Activated CD4-positive, alpha-beta T cell treated with anti-CD3 and anti-CD28 coated beads, Interleukin-2, amount 10 ng/mL, durations not matched to agents 7 days and 5 days (primary cell): Measurements from ENCODE around the gene LPIN2. TPM values are rescaled to one million over a fixed set of nuclear protein-coding genes. Genes with fewer than 3 reads are reported as not detected.

Experiments used
- CTCF ChIA-PET: fragments of 350-600 bp; sonication (Branson Sonifier 250); formaldehyde crosslinking; loops from one replicate; lab custom pipeline; 2021; ENCODE audit warnings: antibody characterized with exemption; lab: Charles Lee
- POLR2A ChIA-PET: fragments of 350-600 bp; sonication (Branson Sonifier 250); formaldehyde crosslinking; loops from one replicate; lab custom pipeline; 2021; ENCODE audit warnings: antibody characterized with exemption; lab: Charles Lee
- DNase-seq: peaks from one replicate; pipeline ENCODE4 v3.0.0-alpha.2; 2020
- H3K27ac Mint-ChIP-seq: one replicate; pipeline ENCODE4 v1.8.0; 2021; ENCODE audit warnings: mild to moderate bottlenecking, moderate library complexity, mixed read lengths
- H3K27me3 Mint-ChIP-seq: one replicate; pipeline ENCODE4 v1.8.0; 2021; ENCODE audit warnings: mixed read lengths
- H3K36me3 Mint-ChIP-seq: one replicate; pipeline ENCODE4 v1.8.0; 2021; ENCODE audit warnings: low read depth, mixed read lengths
- H3K4me1 Mint-ChIP-seq: one replicate; pipeline ENCODE4 v1.8.0; 2021; ENCODE audit warnings: mixed read lengths
- H3K4me3 Mint-ChIP-seq: one replicate; pipeline ENCODE4 v1.8.0; 2021; ENCODE audit warnings: mild to moderate bottlenecking, moderate library complexity, mixed read lengths
- H3K9me3 Mint-ChIP-seq: one replicate; pipeline ENCODE4 v1.8.0; 2021; ENCODE audit warnings: mixed read lengths
- total RNA-seq, 2 experiments: library from RNA; stranded (reverse); gene quantifications; one replicate each; pipeline ENCODE4 v1.2.3, GENCODE V29; 2021

The LPIN2 gene, protein sequence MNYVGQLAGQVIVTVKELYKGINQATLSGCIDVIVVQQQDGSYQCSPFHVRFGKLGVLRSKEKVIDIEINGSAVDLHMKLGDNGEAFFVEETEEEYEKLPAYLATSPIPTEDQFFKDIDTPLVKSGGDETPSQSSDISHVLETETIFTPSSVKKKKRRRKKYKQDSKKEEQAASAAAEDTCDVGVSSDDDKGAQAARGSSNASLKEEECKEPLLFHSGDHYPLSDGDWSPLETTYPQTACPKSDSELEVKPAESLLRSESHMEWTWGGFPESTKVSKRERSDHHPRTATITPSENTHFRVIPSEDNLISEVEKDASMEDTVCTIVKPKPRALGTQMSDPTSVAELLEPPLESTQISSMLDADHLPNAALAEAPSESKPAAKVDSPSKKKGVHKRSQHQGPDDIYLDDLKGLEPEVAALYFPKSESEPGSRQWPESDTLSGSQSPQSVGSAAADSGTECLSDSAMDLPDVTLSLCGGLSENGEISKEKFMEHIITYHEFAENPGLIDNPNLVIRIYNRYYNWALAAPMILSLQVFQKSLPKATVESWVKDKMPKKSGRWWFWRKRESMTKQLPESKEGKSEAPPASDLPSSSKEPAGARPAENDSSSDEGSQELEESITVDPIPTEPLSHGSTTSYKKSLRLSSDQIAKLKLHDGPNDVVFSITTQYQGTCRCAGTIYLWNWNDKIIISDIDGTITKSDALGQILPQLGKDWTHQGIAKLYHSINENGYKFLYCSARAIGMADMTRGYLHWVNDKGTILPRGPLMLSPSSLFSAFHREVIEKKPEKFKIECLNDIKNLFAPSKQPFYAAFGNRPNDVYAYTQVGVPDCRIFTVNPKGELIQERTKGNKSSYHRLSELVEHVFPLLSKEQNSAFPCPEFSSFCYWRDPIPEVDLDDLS
- 100 to 1,000 TPM in 1 of 2 experiments, 10 to 100 TPM in 1; 99.6 to 106 TPM for total RNA-seq

DNA sequence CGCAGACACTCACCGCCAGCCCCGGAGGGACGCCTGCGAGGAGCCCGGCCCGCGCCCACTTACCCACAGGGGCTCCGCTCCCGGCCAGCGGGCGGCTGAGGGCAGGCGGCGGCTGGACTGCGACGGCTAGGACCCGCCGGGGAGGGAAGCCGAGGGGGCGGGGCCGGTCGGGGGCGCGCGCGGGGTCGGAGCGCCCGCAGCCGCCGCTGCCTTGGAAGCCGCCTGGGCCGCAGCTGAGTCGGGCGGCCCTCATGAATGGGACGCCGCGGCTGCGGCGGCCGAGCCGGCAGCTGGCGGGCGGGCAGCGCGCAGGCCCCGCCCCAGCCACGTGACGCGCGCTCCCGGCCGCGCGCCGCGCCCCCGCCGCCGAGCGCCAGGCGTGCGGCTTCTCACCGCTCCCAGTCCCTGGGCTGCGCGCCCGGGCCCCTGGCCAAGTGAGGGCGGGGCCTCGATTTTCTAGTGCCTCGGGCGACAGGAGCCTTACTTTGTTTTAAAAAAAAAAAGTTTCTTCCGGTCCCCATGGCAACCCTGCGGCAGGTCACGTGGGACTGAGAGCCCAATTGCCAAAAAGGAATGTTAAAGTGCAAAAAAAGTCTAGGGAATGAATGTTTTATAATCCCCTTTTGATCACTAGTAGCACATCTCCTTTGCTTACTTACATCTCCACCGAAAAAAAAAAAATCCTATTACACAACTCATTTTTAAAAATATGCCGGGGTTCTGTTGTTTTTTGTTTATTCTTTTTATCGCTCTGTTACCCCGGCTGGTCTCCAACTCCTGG, at the start of gene LPIN2:
Gene LPIN2 (minus strand): TSS at position 121 of the 781 bp plus-strand sequence. CDS start 52,304 bp downstream, outside the sequence.
- CTCF ChIA-PET: interaction anchor here (0.7 to 1.0 kb wide), 2 partner anchors 9 to 11 kb away, joined by 3 read pairs; no protein-coding TSS in a partner anchor
- Mint-ChIP-seq H3K36me3 (peaks cover 33% of the 10 kb centered on the region), H3K4me1 (peaks cover 70% of the 10 kb centered on the region), H3K27ac (peak within 1 kb of the TSS; percentile 94), H3K27me3 (no peaks in the 10 kb centered on the region), H3K4me3 (peak within 1 kb of the TSS; percentile 97), H3K9me3 (no peaks in the 10 kb centered on the region)
- POLR2A ChIA-PET: interaction anchor here (0.6 kb wide), 1 partner anchor 15 kb away, joined by 3 read pairs; no protein-coding TSS in a partner anchor
- peak; percentile 97 for DNase-seq

DNA sequence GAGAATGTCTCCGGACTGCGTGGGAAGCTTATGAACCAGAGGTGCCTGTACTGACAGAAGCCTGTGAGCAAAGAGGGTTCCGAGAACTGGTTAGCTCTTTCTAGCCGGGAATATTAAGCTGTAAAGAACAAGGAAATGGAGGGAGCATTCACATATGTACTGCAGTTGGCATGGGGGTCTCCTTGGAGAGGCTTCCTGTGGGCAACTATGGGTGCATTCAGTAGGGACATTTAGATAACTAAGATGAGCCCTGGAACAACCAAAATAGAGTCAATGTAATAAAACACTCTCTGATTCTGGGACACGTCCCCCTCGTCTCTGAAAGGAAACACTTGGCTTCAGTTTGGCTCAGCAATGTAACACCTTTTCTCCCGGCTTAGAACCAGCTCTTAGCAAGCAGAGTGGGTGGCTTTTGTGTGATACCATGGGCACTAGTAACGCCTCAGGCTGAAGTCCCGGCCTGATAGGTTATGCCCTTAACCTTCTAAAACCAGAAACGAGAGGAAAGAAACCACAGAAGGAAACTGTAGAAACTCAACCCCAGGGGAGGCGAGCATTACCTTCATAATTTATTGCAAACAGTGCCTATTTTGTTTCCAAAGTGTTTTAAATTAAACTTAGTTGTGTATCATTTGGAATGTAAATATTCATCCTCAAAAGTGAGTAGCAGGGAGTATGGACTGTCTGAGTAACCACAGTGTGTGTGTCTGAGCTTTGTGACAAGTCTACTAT, 48.8 kb upstream of the LPIN2 start:
- H3K27ac Mint-ChIP-seq: peak overlapping the region; percentile 94
- no peaks in the 10 kb centered on the region for H3K9me3 Mint-ChIP-seq
- H3K36me3 Mint-ChIP-seq: peaks cover 2% of the 10 kb centered on the region
- H3K27me3 Mint-ChIP-seq: no peaks in the 10 kb centered on the region
- H3K4me1 Mint-ChIP-seq: peaks cover 70% of the 10 kb centered on the region
- ChIA-PET CTCF (interaction anchor here (0.8 to 7.4 kb wide), 27 partner anchors 9 to 184 kb away, joined by 3 to 83 read pairs (median 5); no protein-coding TSS in a partner anchor), POLR2A (interaction anchor here (0.5 to 1.5 kb wide), 4 partner anchors 50 to 188 kb away, joined by 3 read pairs; no protein-coding TSS in a partner anchor)
- DNase-seq: peak; percentile 61
- H3K4me3 Mint-ChIP-seq: peak overlapping the region; percentile 73

DNA sequence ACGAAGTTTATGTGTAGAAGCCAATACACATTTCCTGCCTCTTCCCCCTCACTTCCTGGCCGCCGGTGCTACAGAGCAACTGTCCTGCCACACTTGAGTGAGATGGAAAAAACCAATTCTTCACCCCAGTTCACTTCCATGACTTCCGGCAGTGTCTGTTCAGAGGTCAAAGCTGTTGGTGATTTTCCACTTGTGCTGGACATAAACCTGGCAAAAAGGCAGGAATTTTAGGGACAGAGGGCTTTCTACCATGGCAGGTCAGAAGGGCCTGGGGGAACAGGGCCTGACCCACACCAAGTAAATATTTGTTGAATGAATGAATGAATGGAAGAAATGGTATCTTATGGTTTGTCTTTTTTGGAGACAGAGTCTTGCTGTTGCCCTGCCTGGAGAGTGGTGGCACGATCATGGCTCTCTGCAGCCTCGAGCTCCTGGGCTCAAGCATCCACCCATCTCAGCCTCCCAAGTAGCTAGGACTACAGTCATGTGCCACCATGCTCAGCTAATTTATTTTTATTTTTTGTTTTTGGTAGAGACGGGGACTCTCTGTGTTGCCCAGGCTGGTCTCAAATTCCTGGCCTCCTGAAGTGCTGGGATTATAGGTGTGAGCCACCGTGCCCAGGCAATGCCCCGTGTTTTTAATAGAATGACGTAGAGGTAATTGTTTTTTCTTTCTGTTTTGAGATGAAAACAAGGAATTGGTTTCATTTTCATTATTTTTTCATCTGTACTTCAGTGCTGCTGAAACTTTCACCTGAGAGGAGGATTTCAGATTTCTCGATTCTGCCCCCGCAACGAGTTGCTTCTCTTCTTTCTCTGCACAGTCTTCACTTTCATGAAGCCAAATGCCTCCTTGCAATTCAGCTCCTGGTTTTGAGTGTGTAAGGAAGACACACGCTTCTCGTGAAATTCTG, 48.0 kb upstream of the LPIN2 start:
- Mint-ChIP-seq H3K36me3 (peaks cover 2% of the 10 kb centered on the region), H3K4me3 (peak overlapping the region; percentile 73), H3K27ac (peak overlapping the region; percentile 94), H3K9me3 (no peaks in the 10 kb centered on the region), H3K27me3 (no peaks in the 10 kb centered on the region), H3K4me1 (peaks cover 68% of the 10 kb centered on the region)
- ChIA-PET POLR2A (interaction anchor here (0.5 to 1.5 kb wide), 2 partner anchors 102 to 189 kb away, joined by 3 read pairs; no protein-coding TSS in a partner anchor), CTCF (interaction anchor here (1.0 to 7.4 kb wide), 12 partner anchors 14 to 178 kb away, joined by 3 to 83 read pairs (median 7); no protein-coding TSS in a partner anchor)
- peak; percentile 60 for DNase-seq

DNA sequence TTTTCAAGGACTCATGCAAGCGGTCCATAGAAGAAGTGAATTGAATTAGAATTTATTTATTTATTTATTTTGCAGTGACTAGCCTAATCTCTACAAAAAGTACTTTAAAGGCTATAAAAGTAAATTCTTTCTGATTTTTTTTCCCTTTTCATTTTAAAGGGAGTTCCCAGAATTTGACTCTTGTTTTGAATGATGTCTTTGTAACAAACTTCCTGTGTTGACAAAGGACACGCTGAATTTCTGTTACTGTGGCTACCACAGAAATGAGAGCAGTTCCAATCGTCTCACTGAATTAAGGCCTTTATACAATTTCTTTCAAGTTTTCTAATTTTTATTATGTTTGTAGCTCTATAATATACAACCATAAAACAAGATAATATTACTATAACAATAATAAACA, 46.3 kb upstream of the LPIN2 start:
- ChIA-PET CTCF (interaction anchor here (1.7 to 7.4 kb wide), 2 partner anchors 16 to 80 kb away, joined by 3 to 83 read pairs; no protein-coding TSS in a partner anchor), POLR2A (no interaction called here)
- Mint-ChIP-seq H3K9me3 (peaks cover 2% of the 10 kb centered on the region), H3K4me1 (peaks cover 67% of the 10 kb centered on the region), H3K27ac (peak overlapping the region; percentile 92), H3K4me3 (no peak overlapping the region), H3K27me3 (no peaks in the 10 kb centered on the region), H3K36me3 (peaks cover 3% of the 10 kb centered on the region)
- peak; percentile 55 for DNase-seq

DNA sequence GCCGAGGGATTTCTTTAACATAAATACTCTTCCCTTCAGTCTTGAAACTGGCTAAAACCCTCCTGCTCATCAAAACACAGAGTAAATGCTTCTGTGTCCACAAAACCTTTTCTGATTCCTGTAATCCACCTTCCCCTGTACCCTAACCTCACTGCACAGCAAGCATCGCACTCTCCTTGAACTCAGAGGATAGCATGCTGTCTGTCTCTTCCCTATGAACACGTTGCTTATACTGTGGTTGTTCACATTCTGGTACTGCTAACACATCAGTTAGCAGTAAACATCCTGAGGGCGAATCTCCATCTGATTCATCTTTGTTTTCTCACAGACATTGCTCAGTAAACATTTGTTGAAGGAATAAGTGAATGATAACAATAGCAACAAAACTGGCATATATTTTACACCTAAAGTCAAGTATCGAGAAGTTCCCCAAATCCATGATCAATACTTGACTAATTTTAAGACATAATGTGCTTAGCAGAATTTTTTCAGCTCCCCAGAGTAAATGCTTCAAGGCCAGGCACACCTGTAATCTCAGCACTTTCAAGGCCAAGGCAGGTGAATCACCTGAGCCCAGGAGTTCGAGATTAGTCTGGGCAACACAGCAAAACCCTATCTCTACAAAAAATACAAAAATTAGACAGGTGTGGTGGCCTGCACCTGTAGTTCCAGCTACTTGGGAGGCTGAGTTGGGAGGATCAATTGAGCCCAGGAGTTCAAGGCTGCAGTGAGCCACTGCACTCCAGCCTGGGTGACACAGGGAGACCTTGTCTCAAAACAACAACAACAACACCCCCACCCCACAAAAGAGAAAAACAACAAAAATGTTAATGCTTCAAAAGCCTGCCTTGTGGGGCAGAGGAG, 45.6 kb upstream of the LPIN2 start:
- Mint-ChIP-seq H3K36me3 (peaks cover 6% of the 10 kb centered on the region), H3K4me3 (peak overlapping the region; percentile 0), H3K4me1 (peaks cover 70% of the 10 kb centered on the region), H3K27me3 (no peaks in the 10 kb centered on the region), H3K9me3 (peaks cover 5% of the 10 kb centered on the region), H3K27ac (peak overlapping the region; percentile 92)
- ChIA-PET POLR2A (no interaction called here), CTCF (interaction anchor here (1.7 to 7.4 kb wide), 2 partner anchors 17 to 79 kb away, joined by 3 to 83 read pairs; no protein-coding TSS in a partner anchor)
- DNase-seq: peak; percentile 54

DNA sequence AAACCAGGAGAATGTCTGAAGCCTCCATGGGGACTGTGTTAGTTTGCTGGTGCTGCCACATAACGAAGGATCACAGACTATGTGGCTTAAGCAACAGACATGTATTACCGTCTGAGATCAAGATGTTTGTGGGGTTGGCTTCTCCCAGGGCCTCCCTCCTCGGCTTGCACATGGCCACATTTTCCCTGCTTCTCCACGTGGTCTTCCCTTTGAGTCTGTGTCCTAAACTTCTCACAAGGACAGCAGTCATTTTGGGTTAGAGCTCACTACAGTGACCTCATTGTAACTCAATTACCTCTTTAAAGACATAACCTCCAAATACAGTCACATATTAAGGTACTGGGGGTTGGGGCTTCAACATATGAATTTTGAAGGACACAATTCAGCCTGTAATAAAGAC, 44.6 kb upstream of the LPIN2 start:
- H3K36me3 Mint-ChIP-seq: peaks cover 13% of the 10 kb centered on the region
- ChIA-PET CTCF (interaction anchor here (0.6 to 2.9 kb wide), 4 partner anchors 13 to 63 kb away, joined by 3 to 13 read pairs (median 3); no protein-coding TSS in a partner anchor), POLR2A (no interaction called here)
- DNase-seq: no peak
- H3K27me3 Mint-ChIP-seq: no peaks in the 10 kb centered on the region
- H3K27ac Mint-ChIP-seq: peak overlapping the region; percentile 92
- peaks cover 67% of the 10 kb centered on the region for H3K4me1 Mint-ChIP-seq
- H3K9me3 Mint-ChIP-seq: peaks cover 11% of the 10 kb centered on the region
- H3K4me3 Mint-ChIP-seq: no peak overlapping the region

DNA sequence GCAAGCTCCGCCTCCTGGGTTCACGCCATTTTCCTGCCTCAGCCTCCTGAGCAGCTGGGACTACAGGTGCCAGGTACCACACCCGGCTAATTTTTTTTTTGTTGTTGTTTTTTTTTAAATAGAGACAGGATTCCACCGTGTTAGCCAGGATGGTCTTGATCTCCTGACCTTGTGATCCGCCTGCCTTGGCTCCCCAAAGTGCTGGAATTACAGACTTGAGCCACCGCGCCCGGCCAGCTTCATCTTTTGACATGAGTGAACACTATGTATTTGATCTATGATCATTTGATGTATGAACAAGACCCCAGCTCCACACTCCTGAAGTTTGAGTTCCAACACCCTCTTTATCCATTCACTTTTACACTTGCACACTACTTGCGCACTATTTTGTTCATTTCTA, 43.4 kb upstream of the LPIN2 start:
- Mint-ChIP-seq H3K9me3 (peaks cover 14% of the 10 kb centered on the region), H3K36me3 (peaks cover 13% of the 10 kb centered on the region), H3K27ac (no peak overlapping the region), H3K4me3 (no peak overlapping the region), H3K4me1 (peaks cover 64% of the 10 kb centered on the region), H3K27me3 (no peaks in the 10 kb centered on the region)
- POLR2A ChIA-PET: no interaction called here
- DNase-seq: no peak
- CTCF ChIA-PET: interaction anchor here (1.0 to 2.9 kb wide), 4 partner anchors 11 to 63 kb away, joined by 3 to 13 read pairs (median 3); no protein-coding TSS in a partner anchor

DNA sequence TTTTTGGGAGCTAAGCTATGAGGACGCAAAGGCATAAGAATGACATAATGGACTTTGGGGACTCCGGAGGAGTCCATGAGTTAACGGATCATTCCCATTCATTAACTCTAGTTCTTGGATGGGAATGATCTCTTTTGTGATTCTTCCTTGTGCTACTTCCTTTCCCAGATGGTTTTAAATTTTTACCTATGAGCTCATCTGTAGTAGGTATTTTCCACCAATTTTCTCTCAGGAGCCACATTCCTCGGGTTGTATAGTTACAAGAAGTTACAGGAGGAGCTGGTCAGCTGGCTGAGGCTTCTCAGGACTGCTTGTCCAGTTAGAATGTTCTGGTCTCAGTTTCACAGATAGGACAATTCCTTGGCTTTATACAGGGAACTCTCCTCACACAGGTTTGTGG, 42.9 kb upstream of the LPIN2 start:
- no peak overlapping the region for H3K4me3 Mint-ChIP-seq
- no peak for DNase-seq
- H3K27me3 Mint-ChIP-seq: no peaks in the 10 kb centered on the region
- peaks cover 14% of the 10 kb centered on the region for H3K9me3 Mint-ChIP-seq
- H3K4me1 Mint-ChIP-seq: peaks cover 60% of the 10 kb centered on the region
- CTCF ChIA-PET: interaction anchor here (1.0 to 2.9 kb wide), 5 partner anchors 11 to 62 kb away, joined by 3 to 13 read pairs (median 3); no protein-coding TSS in a partner anchor
- POLR2A ChIA-PET: no interaction called here
- H3K36me3 Mint-ChIP-seq: peaks cover 13% of the 10 kb centered on the region
- no peak overlapping the region for H3K27ac Mint-ChIP-seq

DNA sequence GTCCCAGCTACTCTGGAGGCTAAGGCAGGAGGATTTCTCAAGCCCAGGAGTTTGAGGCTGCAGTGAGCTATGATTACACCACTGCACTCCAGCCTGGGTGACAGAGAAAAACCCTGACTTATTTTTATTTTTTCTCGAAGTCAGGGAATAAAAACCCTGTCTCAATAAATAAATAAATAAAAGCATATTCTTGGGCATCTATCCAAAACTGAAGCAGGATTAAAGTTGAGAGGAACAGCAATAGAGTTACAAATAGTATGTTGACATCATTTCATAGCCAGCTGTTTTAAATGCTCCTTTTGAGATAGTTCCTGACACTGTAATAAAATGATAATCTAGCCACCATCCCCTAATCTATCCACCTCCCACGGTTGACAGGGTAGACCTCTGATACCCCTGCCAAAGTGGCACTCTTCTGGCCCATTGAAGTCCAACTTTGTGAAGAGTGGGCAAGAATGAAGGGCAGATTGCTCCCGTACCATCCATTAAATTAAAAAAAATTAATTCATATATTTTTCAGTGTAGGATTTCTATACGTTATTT, 42.3 kb upstream of the LPIN2 start:
- Mint-ChIP-seq H3K9me3 (peaks cover 14% of the 10 kb centered on the region), H3K27me3 (no peaks in the 10 kb centered on the region), H3K4me1 (peaks cover 54% of the 10 kb centered on the region), H3K27ac (no peak overlapping the region), H3K36me3 (peaks cover 13% of the 10 kb centered on the region), H3K4me3 (no peak overlapping the region)
- no peak for DNase-seq
- POLR2A ChIA-PET: no interaction called here
- CTCF ChIA-PET: interaction anchor here (0.6 to 2.9 kb wide), 9 partner anchors 10 to 190 kb away, joined by 3 to 13 read pairs (median 3); no protein-coding TSS in a partner anchor
